T-helper 2 cell (primary cell): ENCODE measurements around the gene PM20D1.

Source experiments
- DNase-seq, 5 experiments: peaks; one replicate each; pipeline versions ENCODE4 v3.0.0 to v3.0.0-alpha.2; 2012 to 2022

The PM20D1 gene

GRCh38 chr1:205840146-205840923 lies 9.6 kb downstream of the PM20D1 start:
- DNase-seq, result peak in 1 of 5 experiments; percentile 25

- DNase-seq, result no peak
Observed at GRCh38 chr1:205837382-205837970, 12.5 kb downstream of the PM20D1 start.

- DNase-seq, result no peak
Observed at GRCh38 chr1:205834751-205835150, 15.2 kb downstream of the PM20D1 start.

GRCh38 chr1:205832326-205832751 lies 17.6 kb downstream of the PM20D1 start:
- DNase-seq, result no peak

- no peak for DNase-seq
Observed at GRCh38 chr1:205827623-205828022, 22.3 kb downstream of the PM20D1 start.

- DNase-seq, result no peak
Observed at GRCh38 chr1:205826995-205827394, 22.9 kb downstream of the PM20D1 start.

GRCh38 chr1:205826016-205826806 lies 23.7 kb downstream of the PM20D1 start:
- DNase-seq, result no peak

GRCh38 chr1:205824180-205824579 lies 25.8 kb downstream of the PM20D1 start:
- DNase-seq, result peak in 1 of 5 experiments; percentile 82

- DNase-seq, result peak in 1 of 5 experiments; percentile 79
Observed at GRCh38 chr1:205823260-205823659, 26.7 kb downstream of the PM20D1 start.

GRCh38 chr1:205822397-205822796 lies 27.5 kb downstream of the PM20D1 start:
- DNase-seq, result no peak

GRCh38 chr1:205817988-205818387 lies 31.9 kb downstream of the PM20D1 start:
- DNase-seq, result no peak

GRCh38 chr1:205817364-205817763 lies 32.6 kb downstream of the PM20D1 start:
- no peak for DNase-seq

- DNase-seq, result peak in 2 of 5 experiments; percentile 16 to 55
Observed at GRCh38 chr1:205813755-205814058, 36.2 kb downstream of the PM20D1 start.

- peak; percentile 84 to 97 (median 93) for DNase-seq
Observed at GRCh38 chr1:205812878-205813754, 36.8 kb downstream of the PM20D1 start, which contains the start of gene SLC41A1. TSS of gene SLC41A1 (minus strand) at chr1:205813198. CDS start at chr1:205810441, 2,757 bp downstream.

- peak in 1 of 5 experiments; percentile 29 for DNase-seq
Observed at GRCh38 chr1:205812271-205812877, 37.6 kb downstream of the PM20D1 start.

GRCh38 chr1:205811660-205812059 lies 38.3 kb downstream of the PM20D1 start:
- DNase-seq, result no peak

GRCh38 chr1:205810448-205811157 lies 39.3 kb downstream of the PM20D1 start:
- DNase-seq, result no peak

- DNase-seq, result no peak
Observed at GRCh38 chr1:205809942-205810345, 40.0 kb downstream of the PM20D1 start.

- DNase-seq, result no peak
Observed at GRCh38 chr1:205809469-205809868, 40.5 kb downstream of the PM20D1 start.

- peak in 2 of 5 experiments; percentile 12 to 25 for DNase-seq
Observed at GRCh38 chr1:205805082-205805711, 44.7 kb downstream of the PM20D1 start.

GRCh38 chr1:205804605-205805004 lies 45.3 kb downstream of the PM20D1 start:
- no peak for DNase-seq
